Mesothelial cell of epicardium (in vitro differentiated cells): ENCODE results near the gene VAV3. TPM values are rescaled to one million over a fixed set of nuclear protein-coding genes. Genes with fewer than 3 reads are reported as not detected.

Source experiments
- DNase-seq, 2 experiments: peaks; one replicate each; pipeline ENCODE4 v3.0.0; 2021; ENCODE audit warnings: low spot score in 2 of 2; ENCODE audit not compliant: unreplicated experiment in 2 of 2
- H3K27ac Mint-ChIP-seq: 2 replicates; pipeline ENCODE4 v1.8.0; 2021; ENCODE audit warnings: mixed read lengths
- H3K27me3 Mint-ChIP-seq: 2 replicates; pipeline ENCODE4 v1.8.0; 2021; ENCODE audit warnings: low read depth, mixed read lengths
- H3K36me3 Mint-ChIP-seq: 2 replicates; pipeline ENCODE4 v1.8.0; 2021; ENCODE audit warnings: mixed read lengths
- H3K4me1 Mint-ChIP-seq: 2 replicates; pipeline ENCODE4 v1.8.0; 2021; ENCODE audit warnings: mixed read lengths
- H3K4me3 Mint-ChIP-seq: 2 replicates; pipeline ENCODE4 v1.8.0; 2021; ENCODE audit warnings: mild to moderate bottlenecking, moderate library complexity, mixed read lengths
- H3K9me3 Mint-ChIP-seq: 2 replicates; pipeline ENCODE4 v1.8.0; 2021; ENCODE audit warnings: mixed read lengths
- CTCF ChIP-seq: fragments of 200-600 bp; sonication (generic); IDR thresholded peaks from one replicate; pipeline ENCODE4 v1.5.0; 2021; ENCODE audit warnings: antibody characterized with exemption; ENCODE audit not compliant: unreplicated experiment
- total RNA-seq: library from RNA; stranded (reverse); gene quantifications from 3 replicates; pipeline ENCODE4 v1.2.1, GENCODE V29; 2021

Gene VAV3
- total RNA-seq, 1 donor from 2014 or later: 3.2 TPM

- no peak overlapping the region for H3K4me3 Mint-ChIP-seq
- peaks cover 4% of the 10 kb centered on the region for H3K9me3 Mint-ChIP-seq
- H3K27me3 Mint-ChIP-seq: peaks cover 24% of the 10 kb centered on the region
- H3K4me1 Mint-ChIP-seq: peaks cover 5% of the 10 kb centered on the region
- no peak for DNase-seq
- no peak for TF ChIP-seq CTCF
- H3K36me3 Mint-ChIP-seq: no peaks in the 10 kb centered on the region
- no peak overlapping the region for H3K27ac Mint-ChIP-seq
These were observed 23.4 kb downstream of the VAV3 start for GRCh38 chr1:107941531-107941930.

- Mint-ChIP-seq H3K4me1 (peaks cover 7% of the 10 kb centered on the region), H3K27ac (no peak overlapping the region), H3K4me3 (no peak overlapping the region), H3K9me3 (peaks cover 4% of the 10 kb centered on the region), H3K27me3 (peaks cover 26% of the 10 kb centered on the region), H3K36me3 (no peaks in the 10 kb centered on the region)
- DNase-seq: no peak
- no peak for TF ChIP-seq CTCF
These were observed 23.9 kb downstream of the VAV3 start for GRCh38 chr1:107941123-107941522.

GRCh38 chr1:107940701-107941100 is 24.3 kb downstream of the VAV3 start:
- Mint-ChIP-seq H3K9me3 (peaks cover 4% of the 10 kb centered on the region), H3K27ac (no peak overlapping the region), H3K27me3 (peaks cover 24% of the 10 kb centered on the region), H3K4me1 (peaks cover 9% of the 10 kb centered on the region), H3K36me3 (no peaks in the 10 kb centered on the region), H3K4me3 (no peak overlapping the region)
- no peak for TF ChIP-seq CTCF
- DNase-seq: no peak

GRCh38 chr1:107940017-107940577 is 24.9 kb downstream of the VAV3 start:
- peaks cover 12% of the 10 kb centered on the region for H3K4me1 Mint-ChIP-seq
- H3K4me3 Mint-ChIP-seq: no peak overlapping the region
- no peak overlapping the region for H3K27ac Mint-ChIP-seq
- no peak for TF ChIP-seq CTCF
- no peaks in the 10 kb centered on the region for H3K36me3 Mint-ChIP-seq
- peaks cover 4% of the 10 kb centered on the region for H3K9me3 Mint-ChIP-seq
- peaks cover 28% of the 10 kb centered on the region for H3K27me3 Mint-ChIP-seq
- DNase-seq: no peak

GRCh38 chr1:107939256-107939655 is 25.7 kb downstream of the VAV3 start:
- H3K27ac Mint-ChIP-seq: no peak overlapping the region
- no peak overlapping the region for H3K4me3 Mint-ChIP-seq
- no peaks in the 10 kb centered on the region for H3K36me3 Mint-ChIP-seq
- peaks cover 12% of the 10 kb centered on the region for H3K4me1 Mint-ChIP-seq
- DNase-seq: no peak
- TF ChIP-seq CTCF: no peak
- peaks cover 28% of the 10 kb centered on the region for H3K27me3 Mint-ChIP-seq
- H3K9me3 Mint-ChIP-seq: peaks cover 4% of the 10 kb centered on the region
